ENCODE measurements around the gene PAQR8.

Gene PAQR8

GRCh38 chr6:52392944-52393343 lies 31.0 kb downstream of the PAQR8 start:
- TF ChIP-seq, protein P1, sequence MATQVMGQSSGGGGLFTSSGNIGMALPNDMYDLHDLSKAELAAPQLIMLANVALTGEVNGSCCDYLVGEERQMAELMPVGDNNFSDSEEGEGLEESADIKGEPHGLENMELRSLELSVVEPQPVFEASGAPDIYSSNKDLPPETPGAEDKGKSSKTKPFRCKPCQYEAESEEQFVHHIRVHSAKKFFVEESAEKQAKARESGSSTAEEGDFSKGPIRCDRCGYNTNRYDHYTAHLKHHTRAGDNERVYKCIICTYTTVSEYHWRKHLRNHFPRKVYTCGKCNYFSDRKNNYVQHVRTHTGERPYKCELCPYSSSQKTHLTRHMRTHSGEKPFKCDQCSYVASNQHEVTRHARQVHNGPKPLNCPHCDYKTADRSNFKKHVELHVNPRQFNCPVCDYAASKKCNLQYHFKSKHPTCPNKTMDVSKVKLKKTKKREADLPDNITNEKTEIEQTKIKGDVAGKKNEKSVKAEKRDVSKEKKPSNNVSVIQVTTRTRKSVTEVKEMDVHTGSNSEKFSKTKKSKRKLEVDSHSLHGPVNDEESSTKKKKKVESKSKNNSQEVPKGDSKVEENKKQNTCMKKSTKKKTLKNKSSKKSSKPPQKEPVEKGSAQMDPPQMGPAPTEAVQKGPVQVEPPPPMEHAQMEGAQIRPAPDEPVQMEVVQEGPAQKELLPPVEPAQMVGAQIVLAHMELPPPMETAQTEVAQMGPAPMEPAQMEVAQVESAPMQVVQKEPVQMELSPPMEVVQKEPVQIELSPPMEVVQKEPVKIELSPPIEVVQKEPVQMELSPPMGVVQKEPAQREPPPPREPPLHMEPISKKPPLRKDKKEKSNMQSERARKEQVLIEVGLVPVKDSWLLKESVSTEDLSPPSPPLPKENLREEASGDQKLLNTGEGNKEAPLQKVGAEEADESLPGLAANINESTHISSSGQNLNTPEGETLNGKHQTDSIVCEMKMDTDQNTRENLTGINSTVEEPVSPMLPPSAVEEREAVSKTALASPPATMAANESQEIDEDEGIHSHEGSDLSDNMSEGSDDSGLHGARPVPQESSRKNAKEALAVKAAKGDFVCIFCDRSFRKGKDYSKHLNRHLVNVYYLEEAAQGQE (IDR thresholded peaks at IDR 0.05; ENCODE audit: low read depth): no peak
- TF ChIP-seq TCF12 (IDR thresholded peaks at IDR 0.05; ENCODE audit: low read depth) (no peak), USF1 (IDR thresholded peaks at IDR 0.05) (no peak), CEBPB (IDR thresholded peaks at IDR 0.05) (no peak), FOXM1 (IDR thresholded peaks at IDR 0.05; ENCODE audit: borderline replicate concordance, low read depth) (no peak), EP300 (IDR thresholded peaks at IDR 0.05; ENCODE audit: borderline replicate concordance) (no peak), TAF1 (IDR thresholded peaks at IDR 0.05; ENCODE audit: low read depth) (no peak), RAD21 (IDR thresholded peaks at IDR 0.05; ENCODE audit: low read depth) (no peak), EGR1 (IDR thresholded peaks at IDR 0.05) (no peak), YY1 (IDR thresholded peaks at IDR 0.05; ENCODE audit: low read depth) (no peak), NFIC (IDR thresholded peaks at IDR 0.05) (no peak), TEAD4 (IDR thresholded peaks at IDR 0.05) (no peak), ZBTB7A (IDR thresholded peaks at IDR 0.05; ENCODE audit: low read depth) (no peak)
- TF ChIP-seq, protein P2, sequence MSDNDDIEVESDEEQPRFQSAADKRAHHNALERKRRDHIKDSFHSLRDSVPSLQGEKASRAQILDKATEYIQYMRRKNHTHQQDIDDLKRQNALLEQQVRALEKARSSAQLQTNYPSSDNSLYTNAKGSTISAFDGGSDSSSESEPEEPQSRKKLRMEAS (IDR thresholded peaks at IDR 0.05): no peak

- TF ChIP-seq EGR1 (IDR thresholded peaks at IDR 0.05) (no peak), USF1 (IDR thresholded peaks at IDR 0.05) (no peak), TEAD4 (IDR thresholded peaks at IDR 0.05) (no peak), CREB1 (IDR thresholded peaks at IDR 0.05; ENCODE audit: low read depth) (no peak), RAD21 (IDR thresholded peaks at IDR 0.05; ENCODE audit: low read depth) (no peak), NFIC (IDR thresholded peaks at IDR 0.05) (no peak), TAF1 (IDR thresholded peaks at IDR 0.05; ENCODE audit: low read depth) (no peak), EP300 (IDR thresholded peaks at IDR 0.05; ENCODE audit: borderline replicate concordance) (no peak), FOXM1 (IDR thresholded peaks at IDR 0.05; ENCODE audit: borderline replicate concordance, low read depth) (no peak), CEBPB (IDR thresholded peaks at IDR 0.05) (no peak), ZBTB7A (IDR thresholded peaks at IDR 0.05; ENCODE audit: low read depth) (no peak), YY1 (IDR thresholded peaks at IDR 0.05; ENCODE audit: low read depth) (no peak)
- TF ChIP-seq, protein P2 (IDR thresholded peaks at IDR 0.05): no peak
- TF ChIP-seq, protein P1 (IDR thresholded peaks at IDR 0.05; ENCODE audit: low read depth): no peak
Measured at GRCh38 chr6:52393780-52394179, 31.8 kb downstream of the PAQR8 start.

- TF ChIP-seq TCF12 (IDR thresholded peaks at IDR 0.05; ENCODE audit: low read depth) (no peak), EGR1 (IDR thresholded peaks at IDR 0.05) (no peak), EP300 (IDR thresholded peaks at IDR 0.05; ENCODE audit: borderline replicate concordance) (no peak), FOXM1 (IDR thresholded peaks at IDR 0.05; ENCODE audit: borderline replicate concordance, low read depth) (no peak), YY1 (IDR thresholded peaks at IDR 0.05; ENCODE audit: low read depth) (no peak), ZBTB7A (IDR thresholded peaks at IDR 0.05; ENCODE audit: low read depth) (no peak), NFIC (IDR thresholded peaks at IDR 0.05) (no peak)
- TF ChIP-seq, protein P1 (IDR thresholded peaks at IDR 0.05; ENCODE audit: low read depth): no peak
Measured at GRCh38 chr6:52394251-52394666, 32.3 kb downstream of the PAQR8 start.

- TF ChIP-seq NFIC (IDR thresholded peaks at IDR 0.05) (no peak), RAD21 (IDR thresholded peaks at IDR 0.05; ENCODE audit: low read depth) (no peak), TCF12 (IDR thresholded peaks at IDR 0.05; ENCODE audit: low read depth) (no peak), USF1 (IDR thresholded peaks at IDR 0.05) (no peak)
- TF ChIP-seq, protein P2 (IDR thresholded peaks at IDR 0.05): no peak
Measured at GRCh38 chr6:52395969-52396368, 34.0 kb downstream of the PAQR8 start.
